GM23338 (cell line): ENCODE measurements around the gene VWA7. TPM values are rescaled to one million over a fixed set of nuclear protein-coding genes. Genes with fewer than 3 reads are reported as not detected.

Experiments used
- ATAC-seq: fragments of 200-7000 bp; cut with Tn5 transposase; 3 replicates; pipeline ENCODE4 v1.9.1; 2020
- DNase-seq: peaks from one replicate; pipeline ENCODE4 v3.0.0-alpha.2; 2015; ENCODE audit warnings: low spot score
- H2AFZ ChIP-seq: fragments of 200-600 bp; sonication (generic); 2 replicates; pipeline ENCODE4 v1.8.0; 2016; ENCODE audit warnings: antibody characterized with exemption, mild to moderate bottlenecking, moderate library complexity
- H3F3A ChIP-seq: fragments of 200-600 bp; sonication (generic); replicated peaks from 2 replicates; pipeline ENCODE4 v1.8.0; 2017; ENCODE audit warnings: antibody characterized with exemption, mixed run types, low read depth
- H3K27ac ChIP-seq: fragments of 200-600 bp; sonication (generic); 2 replicates; pipeline ENCODE4 v1.6.1; 2016; ENCODE audit warnings: low read depth
- H3K27me3 ChIP-seq: fragments of 200-600 bp; sonication (generic); 2 replicates; pipeline ENCODE4 v1.8.0; 2016; ENCODE audit warnings: mild to moderate bottlenecking, mixed run types, moderate library complexity; ENCODE audit not compliant: insufficient read depth
- H3K36me3 ChIP-seq: fragments of 200-600 bp; sonication (generic); 2 replicates; pipeline ENCODE4 v1.8.0; 2016; ENCODE audit warnings: mild to moderate bottlenecking; ENCODE audit not compliant: insufficient read depth
- H3K4me1 ChIP-seq: fragments of 200-600 bp; sonication (generic); 2 replicates; pipeline ENCODE4 v1.8.0; 2016; ENCODE audit warnings: mild to moderate bottlenecking, moderate library complexity; ENCODE audit not compliant: insufficient read depth
- H3K4me2 ChIP-seq: fragments of 200-600 bp; sonication (generic); 2 replicates; pipeline ENCODE4 v1.7.1; 2017; ENCODE audit warnings: mixed run types
- H3K4me3 ChIP-seq: fragments of 200-600 bp; sonication (generic); 2 replicates; pipeline ENCODE4 v1.6.1; 2016; ENCODE audit warnings: mixed run types
- H3K79me2 ChIP-seq: fragments of 200-600 bp; sonication (generic); replicated peaks from 2 replicates; pipeline ENCODE4 v1.8.0; 2017; ENCODE audit warnings: mild to moderate bottlenecking; ENCODE audit not compliant: insufficient read depth
- H3K9me2 ChIP-seq: fragments of 200-600 bp; sonication (generic); 2 replicates; pipeline ENCODE4 v1.8.0; 2017; ENCODE audit not compliant: insufficient read depth
- H4K20me1 ChIP-seq: fragments of 200-600 bp; sonication (generic); replicated peaks from 2 replicates; pipeline ENCODE4 v1.8.0; 2017; ENCODE audit warnings: mild to moderate bottlenecking; ENCODE audit not compliant: insufficient read depth
- H3K27ac Mint-ChIP-seq: 2 replicates; pipeline ENCODE4 v1.8.0; 2020; ENCODE audit warnings: inconsistent platforms, mild to moderate bottlenecking, moderate library complexity, mixed read lengths
- H3K27me3 Mint-ChIP-seq: 3 replicates; pipeline ENCODE4 v1.8.0; 2022; ENCODE audit warnings: low read depth, mild to moderate bottlenecking, moderate library complexity, mixed read lengths, inconsistent platforms; ENCODE audit not compliant: insufficient read depth, poor library complexity
- H3K36me3 Mint-ChIP-seq: 3 replicates; pipeline ENCODE4 v1.8.0; 2021; ENCODE audit warnings: low read depth, mild to moderate bottlenecking, inconsistent platforms, moderate library complexity, mixed read lengths
- H3K4me1 Mint-ChIP-seq: 3 replicates; pipeline ENCODE4 v1.8.0; 2020; ENCODE audit warnings: mild to moderate bottlenecking, inconsistent platforms, mixed read lengths
- H3K4me3 Mint-ChIP-seq: 3 replicates; pipeline ENCODE4 v1.8.0; 2021; ENCODE audit warnings: moderate library complexity, mild to moderate bottlenecking, inconsistent platforms, mixed read lengths
- H3K9me3 Mint-ChIP-seq: 3 replicates; pipeline ENCODE4 v1.8.0; 2020; ENCODE audit warnings: moderate library complexity, mild to moderate bottlenecking, inconsistent platforms, mixed read lengths
- CTCF ChIP-seq, 2 experiments: fragments of 200-600 bp in 1 of 2; sonication (generic) in 1 of 2; conservative IDR thresholded peaks; 2 replicates each; pipeline versions ENCODE4 v1.5.1 to v1.6.1; 2016 to 2017; ENCODE audit warnings: antibody characterized with exemption in 2 of 2, low read depth in 2 of 2, mild to moderate bottlenecking in 2 of 2, moderate library complexity in 1 of 2
- EZH2 ChIP-seq: fragments of 200-600 bp; sonication (generic); IDR thresholded peaks from one replicate; pipeline ENCODE4 v1.8.0; 2017; ENCODE audit warnings: antibody characterized with exemption, mild to moderate bottlenecking, low read depth; ENCODE audit not compliant: unreplicated experiment
- EZH2phosphoT487 ChIP-seq: fragments of 200-600 bp; sonication (generic); IDR thresholded peaks from one replicate; pipeline ENCODE4 v1.8.1; 2018; ENCODE audit warnings: antibody characterized with exemption; ENCODE audit not compliant: unreplicated experiment
- JUNB ChIP-seq: IDR thresholded peaks from one replicate; pipeline ENCODE4 v1.6.1; 2016; ENCODE audit warnings: antibody characterized with exemption; ENCODE audit not compliant: unreplicated experiment
- NANOG ChIP-seq: IDR thresholded peaks from 2 replicates; pipeline ENCODE4 v1.6.1; 2016; ENCODE audit warnings: antibody characterized with exemption, borderline replicate concordance
- POLR2AphosphoS5 ChIP-seq: IDR thresholded peaks from 2 replicates; pipeline ENCODE4 v1.6.1; 2016; ENCODE audit warnings: antibody characterized with exemption, low read depth
- REST ChIP-seq: IDR thresholded peaks from one replicate; pipeline ENCODE4 v1.6.1; 2018; ENCODE audit warnings: antibody characterized with exemption; ENCODE audit not compliant: unreplicated experiment
- STAT1 ChIP-seq: IDR thresholded peaks from one replicate; pipeline ENCODE4 v1.6.1; 2016; ENCODE audit warnings: antibody characterized with exemption; ENCODE audit not compliant: unreplicated experiment
- ZNF114 ChIP-seq: fragments of 250-450 bp; sonication (Bioruptor Pico); IDR thresholded peaks from 2 replicates; pipeline ENCODE4 v1.5.0; 2020; ENCODE audit warnings: mild to moderate bottlenecking, moderate library complexity
- ZNF331 ChIP-seq: fragments of 250-450 bp; sonication (Bioruptor Pico); IDR thresholded peaks from 2 replicates; pipeline ENCODE4 v1.5.0; 2020; ENCODE audit warnings: low read depth, mild to moderate bottlenecking, moderate library complexity
- ZNF462 ChIP-seq: fragments of 250-450 bp; sonication (Bioruptor Pico); IDR thresholded peaks from 2 replicates; pipeline ENCODE4 v1.5.0; 2020; ENCODE audit warnings: mild to moderate bottlenecking, moderate library complexity
- polyA plus RNA-seq: library from polyadenylated mRNA; unstranded; fragments of >200 nt; fragmentation: Nextera tagmentation; extraction: Ambion mirVana; gene quantifications from 2 replicates; pipeline ENCODE4 v1.2.1, GENCODE V29; 2016
- total RNA-seq: library from RNA; depleted of rRNA; stranded (reverse); fragments of >200 nt; shearing (Covaris generic); gene quantifications from 2 replicates; pipeline ENCODE4 v1.2.3, GENCODE V29; 2014
- TF ChIP-seq, protein P1 (sequence below): IDR thresholded peaks from 2 replicates; pipeline ENCODE4 v1.6.1; 2016; ENCODE audit warnings: antibody characterized with exemption

Gene VWA7
- total and polyA plus RNA-seq, 2 experiments from 2014 or later = 0.07 to 0.36 TPM

- Histone ChIP-seq H3K4me1 (no peaks in the 10 kb centered on the region), H3K79me2 (no peaks in the 10 kb centered on the region), H3K4me2 (no peak overlapping the region), H4K20me1 (no peaks in the 10 kb centered on the region; the same call in 1 of the 2 replicates), H2AFZ (no peak overlapping the region), H3K4me3 (no peak overlapping the region), H3K36me3 (no peaks in the 10 kb centered on the region), H3K27me3 (no peaks in the 10 kb centered on the region), H3K9me2 (no peaks in the 10 kb centered on the region), H3F3A (0 out of 2 replicates have a peak, but pooled peaks cover 4% of the 10 kb centered on the region), H3K27ac (no peak overlapping the region)
- no peak overlapping the region for H3K4me3 Mint-ChIP-seq
- TF ChIP-seq STAT1 (no peak), EZH2 (no peak), ZNF114 (CRISPR knock-in tag) (no peak), ZNF331 (CRISPR knock-in tag) (no peak), EZH2phosphoT487 (no peak), CTCF (conservative IDR thresholded peaks at IDR 0.05; ENCODE audit: low read depth in 2 of 2) (no peak), REST (no peak), NANOG (no peak), POLR2AphosphoS5 (no peak), JUNB (no peak), ZNF462 (CRISPR knock-in tag) (no peak)
- TF ChIP-seq, protein P1, sequence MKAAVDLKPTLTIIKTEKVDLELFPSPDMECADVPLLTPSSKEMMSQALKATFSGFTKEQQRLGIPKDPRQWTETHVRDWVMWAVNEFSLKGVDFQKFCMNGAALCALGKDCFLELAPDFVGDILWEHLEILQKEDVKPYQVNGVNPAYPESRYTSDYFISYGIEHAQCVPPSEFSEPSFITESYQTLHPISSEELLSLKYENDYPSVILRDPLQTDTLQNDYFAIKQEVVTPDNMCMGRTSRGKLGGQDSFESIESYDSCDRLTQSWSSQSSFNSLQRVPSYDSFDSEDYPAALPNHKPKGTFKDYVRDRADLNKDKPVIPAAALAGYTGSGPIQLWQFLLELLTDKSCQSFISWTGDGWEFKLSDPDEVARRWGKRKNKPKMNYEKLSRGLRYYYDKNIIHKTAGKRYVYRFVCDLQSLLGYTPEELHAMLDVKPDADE = no peak
- no peak overlapping the region for H3K27ac Mint-ChIP-seq
- H3K36me3 Mint-ChIP-seq = peaks cover 13% of the 10 kb centered on the region
- peaks cover 6% of the 10 kb centered on the region for H3K4me1 Mint-ChIP-seq
- H3K9me3 Mint-ChIP-seq = no peaks in the 10 kb centered on the region
- ATAC-seq (no peak), DNase-seq (no peak)
- peaks cover 8% of the 10 kb centered on the region for H3K27me3 Mint-ChIP-seq
Measured at GRCh38 chr6:31749301-31750036, 27.7 kb downstream of the VWA7 start.
